CD1c-positive myeloid dendritic cell (primary cell): Measurements from ENCODE around the gene HRH3.
A peak's percentile ranks its signal among the peaks of the same experiment; 100 is the strongest.

Experiments
- DNase-seq: peaks from one replicate; pipeline ENCODE4 v3.0.0-alpha.2; 2016; ENCODE audit errors: extremely low spot score

Gene HRH3

GRCh38 chr20:62219992-62220665, at the start of gene HRH3:
Gene HRH3 (minus strand): TSS chr20:62220278. CDS start chr20:62219970, 308 bp downstream.
- DNase-seq = peak; percentile 15

- DNase-seq = no peak
Observed at GRCh38 chr20:62269871-62270270, 49.8 kb upstream of the HRH3 start.

- DNase-seq = no peak
Observed at GRCh38 chr20:62269378-62269777, 49.3 kb upstream of the HRH3 start.

- no peak for DNase-seq
Observed at GRCh38 chr20:62268228-62268900, 48.3 kb upstream of the HRH3 start.

- DNase-seq = no peak
Observed at GRCh38 chr20:62267543-62267942, 47.5 kb upstream of the HRH3 start.

GRCh38 chr20:62266851-62267250, 46.8 kb upstream of the HRH3 start:
- DNase-seq = no peak

GRCh38 chr20:62266340-62266739, 46.3 kb upstream of the HRH3 start:
- no peak for DNase-seq

GRCh38 chr20:62265365-62265764, 45.3 kb upstream of the HRH3 start:
- no peak for DNase-seq

- DNase-seq = no peak
Observed at GRCh38 chr20:62263396-62263795, 43.3 kb upstream of the HRH3 start.

GRCh38 chr20:62262064-62262463, 42.0 kb upstream of the HRH3 start:
- no peak for DNase-seq

GRCh38 chr20:62259294-62259565, 39.2 kb upstream of the HRH3 start:
- DNase-seq = no peak

- no peak for DNase-seq
Observed at GRCh38 chr20:62258499-62259293, 38.6 kb upstream of the HRH3 start.

GRCh38 chr20:62255976-62256375, 35.9 kb upstream of the HRH3 start:
- DNase-seq = no peak

- no peak for DNase-seq
Observed at GRCh38 chr20:62254021-62254724, 34.1 kb upstream of the HRH3 start.

- DNase-seq = no peak
Observed at GRCh38 chr20:62253398-62253797, 33.3 kb upstream of the HRH3 start.

- no peak for DNase-seq
Observed at GRCh38 chr20:62252342-62252966, 32.4 kb upstream of the HRH3 start.

GRCh38 chr20:62248890-62249560, 28.9 kb upstream of the HRH3 start:
- DNase-seq = peak; percentile 11

- no peak for DNase-seq
Observed at GRCh38 chr20:62246872-62247652, 27.0 kb upstream of the HRH3 start.

- DNase-seq = no peak
Observed at GRCh38 chr20:62246431-62246830, 26.4 kb upstream of the HRH3 start.

- DNase-seq = no peak
Observed at GRCh38 chr20:62245911-62246280, 25.8 kb upstream of the HRH3 start.
